Cardiac muscle cell (in vitro differentiated cells and primary cell): ENCODE results near the gene MEA1. TPM values are rescaled to one million over a fixed set of nuclear protein-coding genes. Genes with fewer than 3 reads are reported as not detected.

ENCODE experiments used
- DNase-seq, 2 donors: peaks; one replicate each; pipeline versions ENCODE4 v3.0.0 to v3.0.0-alpha.2; 2010 to 2017; ENCODE audit warnings: low read depth in 1 of 2, low spot score in 1 of 2
- H3K27ac ChIP-seq: fragments of 200-600 bp; sonication (generic); 2 replicates; pipeline ENCODE4 v1.5.1; 2016
- H3K27me3 ChIP-seq: fragments of 200-600 bp; sonication (generic); 2 replicates; pipeline ENCODE4 v1.6.0; 2016; ENCODE audit warnings: control low read depth
- H3K36me3 ChIP-seq: fragments of 200-600 bp; sonication (generic); 2 replicates; pipeline ENCODE4 v1.5.1; 2016; ENCODE audit warnings: control low read depth
- H3K4me1 ChIP-seq: fragments of 200-600 bp; sonication (generic); 2 replicates; pipeline ENCODE4 v1.8.1; 2017; ENCODE audit warnings: low read depth, mild to moderate bottlenecking, mixed run types
- H3K4me3 ChIP-seq: fragments of 200-600 bp; sonication (generic); 2 replicates; pipeline ENCODE4 v1.5.1; 2016; ENCODE audit warnings: mild to moderate bottlenecking
- H3K9me3 ChIP-seq: fragments of 200-600 bp; sonication (generic); 2 replicates; pipeline ENCODE4 v1.5.1; 2017; ENCODE audit warnings: low read depth, mild to moderate bottlenecking, control low read depth
- CTCF ChIP-seq: IDR thresholded peaks from 2 replicates; pipeline ENCODE4 v1.5.1; 2012; ENCODE audit warnings: low read depth, mild to moderate bottlenecking, low read length
- polyA plus RNA-seq: library from polyadenylated mRNA; unstranded; fragments of >200 nt; fragmentation: Nextera tagmentation; extraction: Ambion mirVana; gene quantifications from 2 replicates; pipeline ENCODE4 v1.2.1, GENCODE V29; 2016
- total RNA-seq: library from RNA; depleted of rRNA; stranded (reverse); fragments of >200 nt; gene quantifications from 2 replicates; pipeline ENCODE4 v1.2.3, GENCODE V29; 2016

Gene MEA1
- total and polyA plus RNA-seq, 2 experiments from 2014 or later: 98.8 to 227 TPM

GRCh38 chr6:43036712-43037111 lies 23.0 kb upstream of the MEA1 start:
- TF ChIP-seq CTCF: no peak
- Histone ChIP-seq H3K27me3 (no peaks in the 10 kb centered on the region), H3K4me1 (no peaks in the 10 kb centered on the region), H3K27ac (no peak overlapping the region), H3K36me3 (peaks cover 38% of the 10 kb centered on the region), H3K4me3 (no peak overlapping the region), H3K9me3 (no peaks in the 10 kb centered on the region)
- no peak for DNase-seq

- H3K36me3 ChIP-seq: peaks cover 38% of the 10 kb centered on the region
- no peak overlapping the region for H3K27ac ChIP-seq
- no peak overlapping the region for H3K4me3 ChIP-seq
- H3K4me1 ChIP-seq: no peaks in the 10 kb centered on the region
- DNase-seq: no peak
- H3K9me3 ChIP-seq: no peaks in the 10 kb centered on the region
- no peaks in the 10 kb centered on the region for H3K27me3 ChIP-seq
- TF ChIP-seq CTCF: no peak
These were observed 21.9 kb upstream of the MEA1 start for GRCh38 chr6:43035495-43036194.

GRCh38 chr6:43034190-43034525 lies 20.4 kb upstream of the MEA1 start:
- peaks cover 45% of the 10 kb centered on the region for H3K36me3 ChIP-seq
- no peak overlapping the region for H3K4me3 ChIP-seq

GRCh38 chr6:43033496-43034189 lies 19.9 kb upstream of the MEA1 start:
- no peak for DNase-seq
- H3K27me3 ChIP-seq: no peaks in the 10 kb centered on the region
- peaks cover 49% of the 10 kb centered on the region for H3K36me3 ChIP-seq
- no peaks in the 10 kb centered on the region for H3K4me1 ChIP-seq
- no peak overlapping the region for H3K4me3 ChIP-seq
- H3K27ac ChIP-seq: no peak overlapping the region
- no peak for TF ChIP-seq CTCF
- H3K9me3 ChIP-seq: no peaks in the 10 kb centered on the region

More at GRCh38 chr6:43034190-43034525, 20.4 kb upstream of the MEA1 start:
- no peaks in the 10 kb centered on the region for H3K27me3 ChIP-seq
- H3K27ac ChIP-seq: no peak overlapping the region
- no peaks in the 10 kb centered on the region for H3K4me1 ChIP-seq
- no peak for TF ChIP-seq CTCF
- no peaks in the 10 kb centered on the region for H3K9me3 ChIP-seq
- no peak for DNase-seq

- Histone ChIP-seq H3K36me3 (peaks cover 40% of the 10 kb centered on the region), H3K27ac (no peak overlapping the region), H3K9me3 (no peaks in the 10 kb centered on the region), H3K4me3 (no peak overlapping the region), H3K4me1 (no peaks in the 10 kb centered on the region), H3K27me3 (no peaks in the 10 kb centered on the region)
- no peak for TF ChIP-seq CTCF
- DNase-seq: no peak
These were observed 18.6 kb upstream of the MEA1 start for GRCh38 chr6:43032326-43032725.
